Endothelial cell of hepatic sinusoid (primary cell): ENCODE measurements around the gene PSMG4.

ENCODE experiments used
- in situ Hi-C: cut with HindIII; loops from 2 replicates; pipeline ENCODE4 v1.10.0; 2017; ENCODE audit warnings: low sequenced_read_pairs

Gene PSMG4, protein sequence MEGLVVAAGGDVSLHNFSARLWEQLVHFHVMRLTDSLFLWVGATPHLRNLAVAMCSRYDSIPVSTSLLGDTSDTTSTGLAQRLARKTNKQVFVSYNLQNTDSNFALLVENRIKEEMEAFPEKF

DNA sequence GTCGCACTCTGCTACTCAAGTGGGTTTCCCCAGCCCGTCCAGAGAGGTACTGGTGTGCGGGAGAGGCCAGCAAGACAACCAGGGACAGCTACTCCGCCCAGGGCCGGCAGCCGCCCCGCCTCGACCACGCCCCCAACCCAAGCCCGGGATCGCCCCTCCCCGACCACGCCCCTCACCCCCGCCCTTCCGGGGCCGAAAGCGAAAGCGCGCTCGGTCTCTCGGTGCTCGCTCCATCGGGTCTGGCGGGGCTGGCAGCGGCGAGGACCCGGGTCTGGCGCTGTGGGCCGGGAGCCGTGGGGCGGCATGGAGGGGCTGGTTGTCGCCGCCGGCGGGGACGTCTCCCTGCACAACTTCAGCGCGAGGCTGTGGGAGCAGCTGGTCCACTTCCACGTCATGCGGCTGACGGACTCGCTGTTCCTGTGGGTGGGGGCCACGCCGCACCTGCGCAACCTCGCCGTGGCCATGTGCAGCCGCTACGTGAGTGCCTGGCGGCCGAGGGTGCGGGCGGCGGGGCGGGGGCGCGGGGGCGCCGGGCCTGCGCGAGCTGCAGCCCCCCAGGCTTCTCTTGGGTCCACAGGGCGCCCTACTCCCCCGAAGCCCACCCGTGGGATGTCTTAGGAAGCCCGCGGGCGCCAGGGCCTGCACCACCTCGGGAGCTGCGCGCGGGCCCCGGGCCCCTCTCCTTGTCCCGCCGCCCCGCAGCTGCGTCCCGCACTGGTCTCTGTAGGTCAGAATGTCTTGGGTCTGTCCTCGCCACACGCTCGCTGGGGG lies at the start of gene PSMG4:
PSMG4 (plus strand) TSS at position 228 of the 771 bp plus-strand sequence; CDS start at position 304, 76 bp downstream.
- in situ Hi-C loops, result no loop called here

- in situ Hi-C loops, result no loop called here
Observed at GRCh38 chr6:3209114-3210023, 49.4 kb upstream of the PSMG4 start.

GRCh38 chr6:3210024-3210610 lies 48.6 kb upstream of the PSMG4 start:
- in situ Hi-C loops, result no loop called here

DNA sequence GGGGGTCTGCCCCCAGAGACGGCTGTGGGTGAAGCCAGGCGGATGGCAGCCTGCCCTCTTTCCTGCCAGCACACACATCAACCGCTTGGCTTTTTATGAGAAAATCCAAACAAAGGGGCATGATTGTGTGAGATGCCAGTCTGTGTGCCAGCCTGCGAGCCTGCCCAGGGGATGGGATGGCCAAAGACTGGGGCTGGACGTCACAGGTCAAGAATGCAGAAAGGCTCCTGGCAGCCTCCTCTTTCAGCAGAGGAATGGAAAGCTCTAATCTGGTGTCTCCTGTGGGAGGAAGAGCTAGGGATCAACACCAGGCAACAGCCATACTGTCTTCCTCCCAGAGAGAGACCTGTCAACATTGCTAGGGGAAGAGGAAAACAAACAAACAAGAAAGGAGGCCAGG lies 47.1 kb upstream of the PSMG4 start:
- in situ Hi-C loops, result no loop called here

- in situ Hi-C loops, result no loop called here
Observed at GRCh38 chr6:3212261-3212660, 46.5 kb upstream of the PSMG4 start.

GRCh38 chr6:3213334-3213695 lies 45.4 kb upstream of the PSMG4 start:
- in situ Hi-C loops, result no loop called here

DNA sequence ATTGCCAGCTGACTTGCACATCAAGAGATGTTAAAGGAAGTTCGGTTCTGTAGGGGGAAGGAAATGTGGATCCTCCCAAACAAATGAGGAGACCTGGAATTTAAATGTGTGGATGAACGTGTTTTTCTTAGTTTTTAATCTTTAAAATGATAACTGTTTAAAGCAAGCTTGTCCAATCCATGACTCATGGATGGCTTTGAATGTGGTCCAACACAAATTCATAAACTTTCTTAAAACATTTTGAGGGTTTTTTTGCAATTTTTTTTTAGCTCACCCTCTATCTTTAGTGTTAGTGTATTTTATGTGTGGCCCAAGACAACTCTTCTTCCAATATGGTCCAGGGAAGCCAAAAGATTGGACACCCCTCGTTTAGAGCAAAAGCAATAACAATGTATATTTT lies 43.8 kb upstream of the PSMG4 start:
- in situ Hi-C loops, result no loop called here

- in situ Hi-C loops, result no loop called here
Observed at GRCh38 chr6:3217286-3217685, 41.5 kb upstream of the PSMG4 start.

DNA sequence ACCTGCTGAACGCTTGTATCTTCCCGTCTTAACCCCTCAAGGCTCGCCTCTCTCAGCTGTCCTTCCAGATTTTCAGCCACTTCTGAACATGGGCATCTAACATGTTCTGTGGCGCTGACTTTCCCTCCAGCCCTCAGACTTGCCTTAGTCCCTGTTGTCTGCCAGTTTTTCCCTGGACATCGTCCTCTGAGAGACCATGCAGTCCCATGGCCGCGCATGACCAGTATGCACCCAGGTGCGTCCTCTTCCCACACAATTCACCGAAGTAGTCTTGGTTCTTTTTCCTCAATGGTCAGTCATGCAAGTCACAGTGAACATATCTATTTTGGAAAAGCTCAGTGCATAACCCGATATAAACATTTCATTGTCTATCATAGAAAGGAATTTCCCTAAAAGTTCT lies 40.5 kb upstream of the PSMG4 start:
- in situ Hi-C loops, result no loop called here

GRCh38 chr6:3220366-3220765 lies 38.4 kb upstream of the PSMG4 start:
- in situ Hi-C loops, result no loop called here

DNA sequence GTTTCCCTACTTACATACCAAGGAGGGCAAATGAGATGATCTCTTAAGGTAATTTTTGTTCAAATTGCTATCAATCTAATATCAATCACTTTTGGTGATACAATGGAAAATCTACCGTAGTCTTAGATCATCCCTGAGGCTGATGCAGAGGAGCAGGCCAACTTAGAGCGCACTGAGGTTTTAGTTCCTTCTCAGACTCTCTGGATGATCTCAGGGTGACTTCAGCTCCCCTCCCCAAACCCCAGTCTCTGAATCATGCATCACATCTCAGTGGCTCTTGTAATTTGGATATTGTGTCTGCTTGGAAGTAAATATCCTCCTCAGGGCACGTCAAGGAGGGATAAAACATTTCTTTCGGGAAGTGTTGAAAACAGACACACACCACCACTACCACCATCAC lies 37.2 kb upstream of the PSMG4 start:
- in situ Hi-C loops, result no loop called here

DNA sequence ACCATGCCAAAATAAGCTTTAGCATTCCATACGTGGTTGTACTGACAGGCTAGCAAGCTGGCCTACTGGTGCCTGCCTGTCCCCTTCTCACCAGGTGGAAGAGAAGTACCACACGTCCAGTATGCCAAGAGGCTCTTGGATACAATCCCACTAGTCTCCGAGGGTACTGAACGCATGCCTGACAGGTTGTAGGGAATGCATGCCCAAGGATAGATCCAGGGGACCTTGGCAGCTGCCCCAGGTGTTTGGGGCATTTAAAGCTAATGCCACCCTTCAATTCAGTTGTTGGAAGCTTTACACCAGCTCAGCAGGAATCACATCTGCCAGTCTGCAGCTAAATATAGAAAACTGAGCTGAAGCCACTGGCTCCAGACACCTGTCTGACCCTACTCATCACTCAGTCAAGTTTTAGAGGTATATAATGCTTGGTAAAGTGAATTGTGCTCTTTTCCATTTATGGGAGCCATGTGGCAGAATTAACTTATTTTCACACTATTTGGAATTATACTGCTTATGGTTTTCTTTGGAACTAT lies 36.2 kb upstream of the PSMG4 start:
- in situ Hi-C loops, result no loop called here

DNA sequence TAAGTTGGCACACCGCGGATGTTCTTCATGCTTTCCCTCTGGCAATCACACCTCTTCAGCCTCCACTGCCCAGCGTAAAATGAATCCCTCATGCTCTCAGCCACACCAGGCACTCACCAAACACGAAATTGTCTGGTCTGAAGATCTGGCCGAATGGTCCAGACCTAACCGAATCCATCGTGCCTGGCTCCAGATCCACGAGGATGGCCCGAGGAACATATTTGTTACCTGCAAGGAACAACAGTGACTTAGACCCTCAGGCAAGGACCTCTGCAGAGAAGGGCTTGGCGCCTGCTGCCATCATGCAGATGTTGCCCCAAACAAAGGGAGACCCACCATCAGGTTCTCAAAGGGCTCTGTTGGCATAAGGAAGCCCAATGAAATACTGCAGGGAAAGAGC lies 32.7 kb upstream of the PSMG4 start:
- in situ Hi-C loops, result loop anchor here (5.0 kb wide), 1 partner anchor 89 kb away; no protein-coding TSS in a partner anchor

GRCh38 chr6:3226481-3227362 lies 32.0 kb upstream of the PSMG4 start:
- in situ Hi-C loops, result loop anchor here (5.0 kb wide), 1 partner anchor 89 kb away; no protein-coding TSS in a partner anchor

- in situ Hi-C loops, result loop anchor here (5.0 kb wide), 1 partner anchor 90 kb away; no protein-coding TSS in a partner anchor
Observed at GRCh38 chr6:3227363-3228045, 31.2 kb upstream of the PSMG4 start, which contains the start of gene TUBB2B. Gene TUBB2B (minus strand): TSS chr6:3227653. CDS start chr6:3227543, 110 bp downstream.

- in situ Hi-C loops, result loop anchor here (5.0 kb wide), 1 partner anchor 91 kb away; no protein-coding TSS in a partner anchor
Observed at GRCh38 chr6:3228046-3228671, 30.6 kb upstream of the PSMG4 start.

DNA sequence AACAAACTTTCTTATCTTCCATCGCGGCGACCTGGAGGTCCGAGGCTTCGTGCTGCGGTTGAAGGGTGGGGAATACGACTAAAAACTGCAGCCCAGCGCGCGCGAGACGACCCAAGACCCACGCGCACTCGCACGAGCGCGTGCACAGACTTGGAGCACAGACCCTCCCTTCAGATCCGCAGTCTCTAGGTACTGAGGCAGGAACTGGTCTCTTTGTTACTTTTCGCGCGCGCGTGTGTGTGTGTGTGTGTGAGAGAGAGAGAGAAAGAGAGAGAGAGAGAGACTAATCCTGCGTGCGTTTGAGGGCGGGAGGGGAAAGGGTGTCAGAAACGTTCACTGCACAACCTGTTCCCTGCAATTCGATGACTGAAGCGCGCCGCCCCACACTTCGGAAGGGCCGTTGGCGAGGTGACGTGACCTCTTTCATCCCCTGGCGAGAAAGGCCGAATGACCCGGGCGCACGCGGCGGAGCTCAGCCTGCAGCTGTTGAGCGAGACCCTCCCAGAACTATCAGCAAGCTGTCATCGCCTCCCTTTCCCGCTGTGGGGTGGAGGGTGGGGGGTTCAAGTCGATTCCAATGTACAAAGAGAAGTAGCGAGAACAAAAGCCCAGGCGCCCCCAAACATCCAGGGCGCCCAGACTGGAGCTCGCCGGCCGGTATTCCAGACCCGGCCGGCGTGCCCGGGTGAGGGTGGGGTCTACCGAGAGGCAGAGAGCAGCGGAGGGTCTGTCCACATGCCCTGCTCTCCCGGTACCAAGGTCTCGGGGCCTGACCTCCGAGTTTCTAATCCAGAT lies 29.8 kb upstream of the PSMG4 start:
- in situ Hi-C loops, result loop anchor here (5.0 kb wide), 1 partner anchor 92 kb away; no protein-coding TSS in a partner anchor
